Measurements from ENCODE around the gene HIPK4.

The HIPK4 gene

DNA sequence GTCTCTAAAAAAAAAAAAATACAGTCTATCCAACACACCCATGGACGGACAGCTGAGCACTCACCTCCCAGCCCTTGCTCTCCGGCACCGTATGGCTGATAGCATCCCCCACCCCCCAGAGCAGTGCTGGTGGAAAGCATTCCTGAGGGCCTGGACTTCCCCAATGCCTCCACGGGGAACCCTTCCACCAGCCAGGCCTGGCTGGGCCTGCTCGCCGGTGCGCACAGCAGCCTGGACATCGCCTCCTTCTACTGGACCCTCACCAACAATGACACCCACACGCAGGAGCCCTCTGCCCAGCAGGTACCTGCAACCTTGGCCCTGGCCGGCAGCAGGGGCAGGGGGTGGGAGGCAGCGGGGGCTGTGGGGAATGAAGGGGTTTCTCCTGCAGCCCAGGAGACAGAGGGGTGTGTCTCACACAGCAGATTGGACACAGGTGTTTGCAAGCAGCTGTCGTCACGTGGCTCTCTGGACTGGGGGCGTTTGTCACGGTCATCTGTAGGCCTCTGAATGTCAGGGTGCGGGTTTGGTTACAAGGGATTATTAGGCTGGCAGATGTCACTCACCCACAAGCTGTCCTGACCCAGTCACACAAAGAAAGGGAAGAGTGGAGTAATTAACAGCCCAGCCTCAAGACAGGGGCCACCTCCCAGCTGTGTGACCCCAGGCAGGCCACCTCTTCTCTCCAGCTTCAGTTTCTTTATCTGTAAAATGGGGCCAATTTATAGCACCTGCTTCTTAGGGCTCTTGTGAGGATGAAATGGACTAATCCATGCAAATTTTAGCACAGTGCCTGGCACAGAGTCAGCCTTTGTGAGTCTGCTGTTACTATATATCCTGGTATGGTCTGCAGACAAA, 22.2 kb downstream of the HIPK4 start:
- DNase-seq (ENCODE audit: insufficient read length, low spot score) (no peak), FAIRE-seq (no peak)

DNA sequence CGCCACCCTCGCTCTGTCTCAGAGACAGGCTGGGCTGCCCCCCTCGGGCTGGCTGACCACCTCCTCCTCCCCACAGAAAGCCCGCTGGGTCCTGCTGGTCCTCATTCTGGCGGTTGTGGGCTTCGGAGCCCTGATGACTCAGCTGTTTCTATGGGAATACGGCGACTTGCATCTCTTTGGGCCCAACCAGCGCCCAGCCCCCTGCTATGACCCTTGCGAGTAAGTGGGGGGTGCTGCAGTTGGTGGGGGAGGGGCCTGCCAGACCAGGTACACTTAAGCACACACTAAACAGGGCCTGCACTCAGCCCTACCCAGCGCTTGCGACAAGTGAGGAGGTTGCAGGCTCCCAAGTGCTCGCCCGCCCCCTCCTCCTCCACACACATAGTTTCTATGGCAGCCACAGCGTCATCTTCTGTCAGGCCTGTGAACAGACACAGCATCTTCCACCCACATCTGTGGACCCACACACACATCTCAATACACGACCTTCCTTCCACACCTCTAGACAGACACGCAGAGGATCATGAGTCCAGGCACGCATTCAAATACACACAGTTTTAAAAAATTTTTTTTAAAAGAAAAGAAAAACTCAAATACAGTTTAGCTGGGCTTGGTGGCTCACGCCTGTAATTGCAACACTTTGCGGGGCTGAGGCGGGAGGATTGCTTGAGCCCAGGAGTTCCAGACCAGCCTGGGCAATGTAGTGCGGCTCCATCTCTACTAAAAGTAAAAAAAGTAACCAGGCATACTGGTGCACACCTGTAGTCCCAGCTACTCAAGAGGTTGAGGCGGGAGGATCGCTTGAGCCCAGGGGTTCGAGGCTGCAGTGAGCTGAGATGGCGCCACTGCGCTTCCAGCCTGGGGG, 23.1 kb downstream of the HIPK4 start:
- no peak for FAIRE-seq
- DNase-seq (ENCODE audit: insufficient read length, low spot score), result no peak

DNA sequence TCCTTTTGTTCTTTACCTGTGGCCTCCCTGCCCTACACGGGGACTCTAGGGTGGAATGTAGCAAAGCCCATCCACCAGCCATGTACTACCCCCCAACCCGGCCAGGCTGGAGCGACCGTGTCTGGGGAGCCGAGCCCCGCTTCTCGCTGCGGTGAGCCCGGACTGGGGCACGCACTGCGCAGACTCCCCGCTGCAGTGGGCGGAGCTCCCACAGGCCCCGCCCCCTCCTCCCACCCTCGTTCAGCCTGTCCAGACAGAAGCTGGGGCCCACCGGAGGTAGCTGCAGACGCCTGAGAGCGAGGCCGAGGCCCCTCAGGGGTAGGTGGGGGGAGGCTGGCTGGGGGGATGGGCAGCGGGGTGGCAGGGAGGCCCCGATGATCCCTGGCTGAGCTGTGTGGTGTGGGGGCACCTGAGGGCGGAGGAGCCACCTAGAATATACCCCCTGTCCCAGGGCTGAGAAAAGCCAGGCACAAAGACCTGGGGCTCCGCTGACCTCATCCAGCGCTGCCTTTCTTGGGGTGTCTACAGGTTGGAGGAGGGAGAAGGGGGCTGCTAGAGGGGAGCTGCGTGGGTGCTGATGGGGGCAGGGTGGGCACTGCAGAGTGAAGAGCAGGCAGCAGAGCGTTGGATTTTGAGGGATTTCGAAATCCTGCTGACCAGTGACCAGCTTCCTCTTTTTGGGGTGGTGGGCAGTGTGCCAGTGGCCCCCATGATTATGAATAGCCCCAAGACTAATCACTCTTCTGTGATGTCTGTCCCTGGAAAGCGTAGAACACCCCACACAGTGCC, 24.2 kb downstream of the HIPK4 start:
- DNase-seq (ENCODE audit: insufficient read length, low spot score) (peak; percentile 94), FAIRE-seq (peak; percentile 76)

GRCh38 chr19:40365010-40365409, 25.0 kb downstream of the HIPK4 start:
- DNase-seq (ENCODE audit: insufficient read length, low spot score), result no peak
- FAIRE-seq, result no peak

DNA sequence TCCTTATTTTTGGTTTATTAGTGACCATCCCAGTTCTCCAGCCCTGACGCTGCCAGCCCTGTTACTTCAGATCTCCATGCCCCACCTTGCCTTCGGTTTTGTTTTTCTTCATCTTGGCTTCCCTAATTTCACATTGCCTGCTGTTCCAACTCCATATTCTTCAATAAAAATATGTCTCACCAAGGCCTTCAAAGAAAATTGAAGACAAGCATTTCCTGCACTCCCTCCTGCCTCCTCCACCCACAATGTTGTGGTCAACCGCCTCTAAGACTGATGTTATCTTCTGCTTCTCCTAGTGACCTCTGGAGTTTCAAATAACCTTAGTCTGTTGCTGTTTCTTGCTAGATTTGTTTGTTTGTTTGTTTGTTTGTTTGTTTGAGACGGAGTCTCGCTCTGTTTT, 26.9 kb downstream of the HIPK4 start:
- FAIRE-seq (no peak), DNase-seq (ENCODE audit: insufficient read length, low spot score) (no peak)

- FAIRE-seq (no peak), DNase-seq (ENCODE audit: insufficient read length, low spot score) (no peak)
Measured at GRCh38 chr19:40362160-40362559, 27.8 kb downstream of the HIPK4 start.

- no peak for FAIRE-seq
Measured at GRCh38 chr19:40360708-40361241, 29.2 kb downstream of the HIPK4 start.

DNA sequence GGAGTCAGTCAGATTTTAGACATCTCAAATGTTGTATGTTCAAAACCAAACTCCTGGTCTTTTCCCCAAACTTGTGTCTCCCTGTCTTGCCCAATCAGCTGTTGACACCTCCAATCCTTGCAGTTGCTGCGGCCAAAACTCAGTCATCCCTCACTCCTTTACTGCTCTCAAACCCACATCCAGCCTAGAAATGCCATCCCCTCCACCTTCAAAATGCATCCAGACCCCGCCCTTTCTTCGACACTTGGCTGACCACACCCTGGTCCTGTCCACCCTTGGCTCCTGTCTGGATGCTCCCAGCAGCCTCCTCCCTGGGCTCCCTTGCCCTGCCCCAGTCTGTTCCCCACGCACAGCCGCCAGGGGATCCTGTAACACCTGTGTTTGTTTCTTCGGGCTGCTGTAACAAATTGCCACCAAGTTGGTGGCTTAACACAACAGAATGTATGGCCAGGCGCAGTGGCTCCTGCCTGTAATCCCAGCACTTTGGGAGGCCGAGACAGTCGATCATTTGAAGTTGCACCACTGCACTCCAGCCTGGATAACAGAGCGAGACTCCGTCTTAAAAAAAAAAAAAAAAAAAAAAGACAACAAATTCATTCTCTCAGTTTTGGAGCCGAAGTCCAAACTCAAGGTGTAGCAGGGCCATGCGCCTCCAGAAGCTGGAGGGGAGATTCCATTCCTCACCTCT, 29.8 kb downstream of the HIPK4 start:
- no peak for DNase-seq (ENCODE audit: insufficient read length, low spot score)
- no peak for FAIRE-seq

More at GRCh38 chr19:40360708-40361241, 29.2 kb downstream of the HIPK4 start:
- DNase-seq (ENCODE audit: insufficient read length, low spot score), result no peak

GRCh38 chr19:40358773-40359172, 31.2 kb downstream of the HIPK4 start:
- DNase-seq (ENCODE audit: insufficient read length, low spot score) (no peak), FAIRE-seq (peak; percentile 79)

GRCh38 chr19:40357640-40358039, 32.3 kb downstream of the HIPK4 start:
- no peak for DNase-seq (ENCODE audit: insufficient read length, low spot score)
- no peak for FAIRE-seq

GRCh38 chr19:40356681-40357595, 33.0 kb downstream of the HIPK4 start:
- DNase-seq (ENCODE audit: insufficient read length, low spot score) (no peak), FAIRE-seq (peak; percentile 11)

DNA sequence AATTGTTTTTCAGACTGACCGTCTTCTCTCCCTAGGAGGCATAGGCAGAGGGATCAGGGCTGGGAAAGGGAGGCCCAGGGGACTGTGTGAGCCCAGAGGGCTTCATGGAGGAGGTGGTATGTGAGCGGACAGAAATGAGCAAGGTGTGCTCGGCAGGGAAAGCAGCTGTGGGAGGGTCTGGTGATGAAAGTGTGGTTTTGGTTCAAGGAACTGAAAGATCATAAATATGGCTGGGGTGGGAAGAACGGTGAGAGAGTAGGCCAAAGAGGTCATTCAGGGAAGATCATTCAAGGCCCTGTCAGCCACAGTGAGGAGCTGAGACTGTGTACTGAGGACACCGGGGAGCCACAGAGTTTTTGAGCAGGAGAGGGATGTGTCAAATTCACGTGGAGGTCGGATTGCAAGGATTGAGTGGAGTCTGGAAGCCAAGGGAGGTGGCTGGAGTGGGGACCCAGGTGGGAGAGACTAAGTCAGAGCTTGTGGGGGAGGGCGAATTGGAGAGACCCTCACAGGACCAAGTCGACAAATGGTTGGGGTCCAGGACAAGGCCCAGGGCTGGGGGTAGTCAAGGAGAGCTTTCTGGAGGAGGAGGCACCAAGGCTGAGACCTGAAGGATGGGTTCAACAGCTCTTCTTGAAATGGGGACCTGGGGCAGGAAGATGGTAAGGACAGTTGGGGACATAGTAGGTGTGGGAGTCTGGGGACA, 33.9 kb downstream of the HIPK4 start:
- FAIRE-seq (peak; percentile 82), DNase-seq (ENCODE audit: insufficient read length, low spot score) (no peak)

DNA sequence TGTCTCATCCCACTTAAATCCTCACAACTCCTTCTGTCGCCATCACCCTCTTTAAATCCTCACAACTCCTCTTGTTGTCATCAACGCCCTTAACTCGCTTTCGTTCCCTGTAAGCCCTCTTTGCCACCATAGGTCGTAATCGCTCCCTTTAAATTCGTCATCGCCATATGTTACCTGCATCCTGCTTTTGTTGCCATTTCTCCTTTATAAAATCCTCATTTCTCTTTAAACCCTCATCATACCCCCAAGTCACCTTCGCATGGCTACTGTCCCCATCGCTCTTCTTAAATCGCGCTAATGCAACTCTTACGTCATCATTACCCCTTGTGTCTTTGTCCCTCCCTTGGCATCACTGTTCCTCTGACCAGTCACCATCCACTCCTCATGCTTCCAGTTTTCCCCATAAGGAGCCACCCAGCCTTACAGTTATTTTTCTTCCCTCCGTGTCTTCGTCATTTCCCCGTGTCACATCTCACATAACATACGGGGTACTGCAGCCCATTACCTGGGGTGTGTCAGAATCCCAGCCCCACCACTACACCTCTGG, 40.9 kb downstream of the HIPK4 start:
- no peak for FAIRE-seq
- DNase-seq (ENCODE audit: insufficient read length, low spot score), result no peak

GRCh38 chr19:40348125-40348913, 41.7 kb downstream of the HIPK4 start, which contains the start of the genes C19orf47 and PLD3:
Gene C19orf47, minus strand, starts transcription at chr19:40348397. Its CDS starts 6,540 bp downstream, at chr19:40341857.
Gene PLD3, plus strand, starts transcription at chr19:40348695. Its CDS starts 17,789 bp downstream, at chr19:40366484.
- peak; percentile 97 for FAIRE-seq
- peak; percentile 100 for DNase-seq (ENCODE audit: insufficient read length, low spot score)

GRCh38 chr19:40344422-40344821, 45.6 kb downstream of the HIPK4 start:
- FAIRE-seq (no peak), DNase-seq (ENCODE audit: insufficient read length, low spot score) (no peak)

DNA sequence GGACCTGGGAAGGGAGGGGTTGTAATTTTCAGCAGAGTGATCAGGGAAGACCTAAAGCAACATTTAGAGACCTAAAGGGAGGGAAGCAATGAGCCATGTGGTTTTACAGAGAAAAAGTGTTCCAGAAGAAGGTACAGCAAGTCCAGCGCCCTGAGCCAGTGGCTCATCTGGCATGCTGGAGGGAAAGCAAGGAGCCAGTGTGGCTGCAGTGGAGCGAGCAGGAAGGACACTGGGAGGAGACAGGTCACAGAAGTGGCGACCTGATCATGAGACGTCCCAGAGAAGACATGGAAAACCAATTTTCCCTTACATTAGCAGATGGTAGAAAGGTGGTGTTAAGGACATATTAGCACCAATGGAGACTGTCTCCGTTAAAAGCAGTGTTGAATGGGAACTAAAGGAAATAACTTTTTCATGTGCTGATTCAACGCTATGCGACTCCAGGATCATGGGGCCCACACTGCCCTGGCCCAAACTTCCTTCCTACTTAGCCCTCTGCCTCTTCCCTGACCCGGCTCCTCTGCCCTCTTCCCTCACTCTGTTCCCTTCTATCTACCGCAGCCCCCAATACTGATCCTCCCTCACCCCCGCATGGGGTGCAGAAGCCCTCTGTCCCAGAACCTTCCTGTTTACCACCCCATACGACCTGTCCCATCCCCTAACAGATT, 47.2 kb downstream of the HIPK4 start:
- DNase-seq (ENCODE audit: insufficient read length, low spot score) (no peak), FAIRE-seq (no peak)
